Epithelial cell of alveolus of lung (primary cell): ENCODE data around the gene MYL1. TPM values are rescaled to one million over a fixed set of nuclear protein-coding genes. Genes with fewer than 3 reads are reported as not detected.

Experiments
- total RNA-seq: library from RNA; depleted of rRNA; stranded (reverse); fragments of >200 nt; gene quantifications from 2 replicates; pipeline ENCODE4 v1.2.1, GENCODE V29; 2015

Gene MYL1
- total RNA-seq = 6.1 TPM in 1 of 2 replicates, not detected in the other

GRCh38 chr2:210315015-210315788, at the start of gene MYL1:
MYL1 (minus strand) TSS chr2:210315174; CDS start chr2:210315042, 132 bp downstream.

Other genes starting within 250 kb of the MYL1 start
- 6.3 and 13.6 TPM in 2 replicates for gene KANSL1L, start 143.8 kb downstream of the MYL1 start, total RNA-seq
- gene ACADL, start 89.7 kb downstream of the MYL1 start, total RNA-seq = under 0.01 TPM in 1 of 2 replicates, not detected in the other
- gene LANCL1, start 161.6 kb upstream of the MYL1 start, total RNA-seq = 33.1 and 53.7 TPM in 2 replicates
- gene CPS1, start 241.4 kb upstream of the MYL1 start, total RNA-seq = 13.4 and 23.7 TPM in 2 replicates